Thyroid gland (tissue), 4 donors: ENCODE measurements around the gene PLA2G12B. TPM values are rescaled to one million over a fixed set of nuclear protein-coding genes. Genes with fewer than 3 reads are reported as not detected.
"Not testable (repeated sequence)": the region's sequence is repeated elsewhere in the genome, so short reads cannot be mapped to it uniquely, and the experiment has no call there.

Source experiments
- DNase-seq, 2 donors: peaks; one replicate each; pipeline ENCODE4 v3.0.0-alpha.2; 2019
- H3K27ac ChIP-seq, 3 donors: fragments of 200-600 bp; sonication (generic); 1 replicate in 2 of 3; 2 replicates in 1 of 3; pipeline ENCODE4 v1.5.1; 2016 to 2019; ENCODE audit warnings: mild to moderate bottlenecking in 1 of 3, moderate library complexity in 1 of 3
- H3K27me3 ChIP-seq: fragments of 200-600 bp; sonication (generic); one replicate; pipeline ENCODE4 v1.5.1; 2019
- H3K36me3 ChIP-seq, 2 donors: fragments of 200-600 bp; sonication (generic); one replicate each; pipeline ENCODE4 v1.5.1; 2016 to 2019
- H3K4me1 ChIP-seq, 2 donors: fragments of 200-600 bp; sonication (generic); one replicate each; pipeline ENCODE4 v1.5.1; 2017 to 2019
- H3K4me3 ChIP-seq, 3 donors: fragments of 200-600 bp; sonication (generic); replicated peaks in 1 of 3; 1 replicate in 2 of 3; 2 replicates in 1 of 3; pipeline ENCODE4 v1.5.1; 2016; ENCODE audit warnings: mild to moderate bottlenecking in 1 of 3
- H3K9me3 ChIP-seq: fragments of 200-600 bp; sonication (generic); one replicate; pipeline ENCODE4 v1.5.1; 2017
- POLR2A ChIP-seq, 2 donors: fragments of 450-650 bp; IDR thresholded peaks; one replicate each; pipeline ENCODE4 v1.6.1; 2017; ENCODE audit warnings: antibody characterized with exemption in 2 of 2, mild to moderate bottlenecking in 2 of 2, moderate library complexity in 1 of 2
- WGBS, 2 donors: methylation state at CpG; one replicate each; pipeline ENCODE4 v1.1.5; 2017; 5-methylcytosine and 5-hydroxymethylcytosine counted together
- intact Hi-C: fragments of 100-400 bp; cut with DNase I; formaldehyde crosslinking; loops from one replicate; pipeline ENCODE4 v1.15.1; 2023
- total RNA-seq, 4 donors: library from RNA; depleted of rRNA; stranded (reverse); fragments of >200 nt; gene quantifications; one replicate each; pipeline ENCODE4 v1.2.3, GENCODE V29; 2016
- TF ChIP-seq, protein P1 (sequence below), 6 experiments: fragments of 200-600 bp in 3 of 6; fragments of 450-650 bp in 3 of 6; sonication (generic) in 3 of 6; IDR thresholded peaks; one replicate each; pipeline ENCODE4 v1.5.1; 2016 to 2019; ENCODE audit warnings: antibody characterized with exemption in 6 of 6, mild to moderate bottlenecking in 2 of 6, inconsistent platforms in 1 of 6, moderate library complexity in 1 of 6

Gene PLA2G12B, protein sequence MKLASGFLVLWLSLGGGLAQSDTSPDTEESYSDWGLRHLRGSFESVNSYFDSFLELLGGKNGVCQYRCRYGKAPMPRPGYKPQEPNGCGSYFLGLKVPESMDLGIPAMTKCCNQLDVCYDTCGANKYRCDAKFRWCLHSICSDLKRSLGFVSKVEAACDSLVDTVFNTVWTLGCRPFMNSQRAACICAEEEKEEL
- total RNA-seq, result not detected

DNA sequence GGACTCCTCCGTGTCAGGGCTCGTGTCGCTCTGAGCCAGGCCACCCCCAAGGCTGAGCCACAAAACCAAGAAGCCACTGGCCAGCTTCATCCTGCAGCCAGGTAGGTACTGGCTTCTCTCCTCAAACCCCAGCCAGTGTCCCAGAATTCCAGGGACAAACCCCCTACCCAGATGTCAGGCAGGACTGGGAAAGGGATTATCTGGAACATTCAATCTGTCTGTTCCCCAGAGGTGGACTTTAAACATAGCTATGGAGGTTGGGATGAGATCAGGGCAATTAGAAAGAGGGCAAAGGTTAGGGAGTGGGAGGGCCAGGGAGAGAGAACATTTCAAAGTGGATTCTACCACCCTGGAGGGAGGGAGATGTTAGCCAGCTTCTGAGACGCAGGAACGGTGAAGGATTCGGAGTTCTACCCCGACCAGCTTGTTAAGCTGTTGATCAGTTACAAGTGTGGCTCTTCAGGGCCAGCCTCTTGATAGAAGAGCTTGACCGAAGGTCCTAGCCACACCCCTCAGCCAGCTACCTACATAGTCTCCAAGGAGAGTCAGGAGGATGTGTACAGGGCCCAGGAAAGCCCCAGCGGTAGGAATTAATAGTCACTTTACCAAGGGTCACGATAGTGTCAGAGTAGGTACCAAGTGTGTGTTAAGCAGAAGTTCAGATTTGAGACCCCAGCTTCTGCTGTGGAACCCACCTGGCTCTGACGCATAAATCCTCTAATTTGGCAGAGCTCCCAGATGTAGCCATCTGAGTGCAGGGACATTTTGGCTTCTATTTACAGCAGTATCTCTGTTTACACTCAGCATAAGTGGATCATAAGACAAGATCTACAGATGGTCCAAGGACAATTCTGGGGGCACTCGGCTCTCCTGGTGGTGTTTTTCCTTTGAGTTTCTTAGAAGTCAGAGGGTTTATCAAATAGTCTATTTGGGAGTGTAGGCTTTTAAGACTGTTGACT is at the start of gene PLA2G12B:
TSS of gene PLA2G12B (minus strand) at position 211 of the 959 bp plus-strand sequence. CDS start at position 90, 121 bp downstream.
- DNase-seq, result peak; percentile 23 to 47
- Histone ChIP-seq H3K4me1 (no peaks in the 10 kb centered on the region), H3K36me3 (no peaks in the 10 kb centered on the region), H3K4me3 (no peak within 1 kb of the TSS), H3K9me3 (no peaks in the 10 kb centered on the region), H3K27me3 (no peaks in the 10 kb centered on the region), H3K27ac (no peak within 1 kb of the TSS)
- 47 to 48% methylated on average over 12 of the region's 12 CpGs for WGBS, 2 donors
- no peak for TF ChIP-seq POLR2A (IDR thresholded peaks at IDR 0.05)
- TF ChIP-seq, protein P1, sequence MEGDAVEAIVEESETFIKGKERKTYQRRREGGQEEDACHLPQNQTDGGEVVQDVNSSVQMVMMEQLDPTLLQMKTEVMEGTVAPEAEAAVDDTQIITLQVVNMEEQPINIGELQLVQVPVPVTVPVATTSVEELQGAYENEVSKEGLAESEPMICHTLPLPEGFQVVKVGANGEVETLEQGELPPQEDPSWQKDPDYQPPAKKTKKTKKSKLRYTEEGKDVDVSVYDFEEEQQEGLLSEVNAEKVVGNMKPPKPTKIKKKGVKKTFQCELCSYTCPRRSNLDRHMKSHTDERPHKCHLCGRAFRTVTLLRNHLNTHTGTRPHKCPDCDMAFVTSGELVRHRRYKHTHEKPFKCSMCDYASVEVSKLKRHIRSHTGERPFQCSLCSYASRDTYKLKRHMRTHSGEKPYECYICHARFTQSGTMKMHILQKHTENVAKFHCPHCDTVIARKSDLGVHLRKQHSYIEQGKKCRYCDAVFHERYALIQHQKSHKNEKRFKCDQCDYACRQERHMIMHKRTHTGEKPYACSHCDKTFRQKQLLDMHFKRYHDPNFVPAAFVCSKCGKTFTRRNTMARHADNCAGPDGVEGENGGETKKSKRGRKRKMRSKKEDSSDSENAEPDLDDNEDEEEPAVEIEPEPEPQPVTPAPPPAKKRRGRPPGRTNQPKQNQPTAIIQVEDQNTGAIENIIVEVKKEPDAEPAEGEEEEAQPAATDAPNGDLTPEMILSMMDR (IDR thresholded peaks at IDR 0.05), result no peak
- intact Hi-C loops, result no loop called here

DNA sequence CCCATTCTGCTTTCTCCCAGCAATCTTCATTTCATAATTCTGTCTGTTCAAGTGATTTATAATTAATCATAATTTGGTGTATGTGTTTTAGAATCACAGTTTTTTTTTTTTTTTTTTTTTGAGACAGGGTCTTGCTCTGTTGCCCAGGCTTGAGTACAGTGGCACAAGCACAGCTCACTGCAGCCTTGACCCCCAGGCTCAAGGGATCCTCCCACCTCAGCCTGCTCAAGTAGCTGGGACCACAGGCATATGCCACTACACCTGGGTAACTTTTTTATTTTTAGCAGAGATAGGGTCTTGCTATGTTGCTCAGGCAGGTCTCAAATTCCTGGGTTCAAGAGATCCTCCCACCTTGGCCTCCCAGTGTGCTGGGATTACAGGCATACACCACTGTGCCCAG is 49.2 kb upstream of the PLA2G12B start:
- no peak for DNase-seq
- intact Hi-C loops, result no loop called here
- TF ChIP-seq, protein P1 (IDR thresholded peaks at IDR 0.05), result no peak
- TF ChIP-seq POLR2A (IDR thresholded peaks at IDR 0.05), result no peak
- Histone ChIP-seq H3K36me3 (peaks cover 0 to 7% of the 10 kb centered on the region in 2 donors), H3K27me3 (no peaks in the 10 kb centered on the region), H3K27ac (no peak overlapping the region), H3K4me3 (no peak overlapping the region), H3K4me1 (no peaks in the 10 kb centered on the region), H3K9me3 (no peaks in the 10 kb centered on the region)

DNA sequence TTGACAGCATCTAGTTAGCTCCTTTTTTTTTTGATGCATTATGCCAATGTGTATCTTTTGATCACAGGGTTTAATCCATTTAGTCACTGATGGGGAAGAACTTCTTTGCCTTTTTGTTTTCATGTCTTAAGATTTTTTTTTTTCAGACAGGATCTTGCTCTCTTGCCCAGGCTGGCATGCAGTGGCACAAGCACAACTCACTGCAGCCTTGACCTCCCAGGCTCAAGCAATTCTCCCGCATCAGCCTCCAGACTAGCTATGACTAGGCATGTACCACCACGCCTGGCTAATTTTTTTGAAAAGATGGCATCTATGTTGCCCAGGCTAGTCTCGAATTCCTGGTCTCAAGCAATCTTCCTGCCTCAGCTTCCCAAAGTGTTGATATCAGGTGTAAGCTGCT is 46.4 kb upstream of the PLA2G12B start:
- Histone ChIP-seq H3K9me3 (no peaks in the 10 kb centered on the region), H3K27ac (no peak overlapping the region), H3K4me1 (no peaks in the 10 kb centered on the region), H3K36me3 (peaks cover 0 to 3% of the 10 kb centered on the region in 2 donors), H3K27me3 (no peaks in the 10 kb centered on the region), H3K4me3 (no peak overlapping the region)
- no peak for DNase-seq
- TF ChIP-seq, protein P1 (IDR thresholded peaks at IDR 0.05), result no peak
- TF ChIP-seq POLR2A (IDR thresholded peaks at IDR 0.05), result no peak
- WGBS, 2 donors, result 97 to 99% methylated on average over 3 of the region's 3 CpGs
- intact Hi-C loops, result no loop called here

DNA sequence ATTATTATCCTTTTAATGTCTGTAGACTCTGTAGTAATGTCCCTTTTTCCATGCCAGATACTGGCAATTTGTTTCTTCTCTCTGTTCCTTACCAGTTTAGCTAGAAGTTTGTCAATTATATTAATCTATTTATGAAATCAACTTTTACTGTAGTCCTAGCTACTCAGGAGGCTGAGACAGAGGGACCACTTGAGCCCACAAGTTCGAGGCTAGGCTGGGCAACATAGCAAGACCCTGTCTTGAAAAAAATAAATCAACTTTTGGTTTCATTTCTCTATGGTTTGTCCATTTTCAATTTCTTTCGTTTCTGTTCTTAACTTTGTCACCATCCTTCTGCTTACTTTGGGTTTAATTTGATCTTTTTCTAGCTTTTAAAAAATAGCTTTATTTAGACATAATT is 42.5 kb upstream of the PLA2G12B start:
- H3K9me3 ChIP-seq, result no peaks in the 10 kb centered on the region
- H3K36me3 ChIP-seq, result no peaks in the 10 kb centered on the region
- no peak overlapping the region for H3K27ac ChIP-seq
- intact Hi-C loops, result no loop called here
- WGBS, 2 donors, result 96 to 97% methylated on average over 2 of the region's 2 CpGs
- no peaks in the 10 kb centered on the region for H3K27me3 ChIP-seq
- no peak for TF ChIP-seq POLR2A (IDR thresholded peaks at IDR 0.05)
- TF ChIP-seq, protein P1 (IDR thresholded peaks at IDR 0.05), result no peak
- no peak for DNase-seq
- no peaks in the 10 kb centered on the region for H3K4me1 ChIP-seq
- no peak overlapping the region for H3K4me3 ChIP-seq

DNA sequence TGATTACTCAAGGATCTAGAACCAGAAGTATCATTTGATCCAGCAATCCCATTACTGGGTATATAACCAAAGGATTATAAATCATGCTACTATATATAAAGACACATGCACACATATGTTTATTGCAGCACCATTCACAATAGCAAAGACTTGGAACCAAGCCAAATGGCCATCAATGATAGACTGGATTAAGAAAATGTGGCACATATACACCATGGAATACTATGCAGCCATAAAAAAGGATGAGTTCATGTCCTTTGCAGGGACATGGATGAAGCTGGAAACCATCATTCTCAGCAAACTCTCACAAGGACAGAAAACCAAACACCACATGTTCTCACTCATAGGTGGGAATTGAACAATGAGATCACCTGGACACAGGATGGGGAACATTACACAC is 40.9 kb upstream of the PLA2G12B start:
- DNase-seq, H3K4me1 ChIP-seq, H3K27ac ChIP-seq, H3K36me3 ChIP-seq, H3K27me3 ChIP-seq, intact Hi-C loops, H3K9me3 ChIP-seq, H3K4me3 ChIP-seq: not testable (repeated sequence)

DNA sequence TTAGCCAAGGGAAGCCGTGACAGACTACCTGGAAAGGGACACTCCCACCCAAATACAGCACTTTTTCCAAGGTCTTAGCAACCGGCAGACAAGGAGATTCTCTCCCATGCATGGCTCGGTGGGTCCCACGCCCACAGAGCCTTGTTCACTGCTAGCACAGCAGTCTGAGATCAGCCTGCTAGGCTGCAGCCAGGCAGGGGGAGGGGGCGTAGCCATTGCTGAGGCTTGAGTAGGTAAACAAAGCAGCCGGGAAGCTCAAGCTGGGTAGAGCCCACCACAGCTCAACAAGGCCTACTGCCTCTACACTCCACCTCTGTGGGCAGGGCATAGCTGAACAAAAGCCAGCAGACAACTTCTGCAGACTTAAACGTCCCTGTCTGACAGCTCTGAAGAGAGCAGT is 35.2 kb upstream of the PLA2G12B start:
- WGBS, 2 donors, result 78 to 80% methylated on average over 5 to 7 of the region's 7 CpGs
- H3K36me3 ChIP-seq, H3K27me3 ChIP-seq, H3K9me3 ChIP-seq, H3K4me1 ChIP-seq, DNase-seq, H3K4me3 ChIP-seq, intact Hi-C loops, H3K27ac ChIP-seq: not testable (repeated sequence)

DNA sequence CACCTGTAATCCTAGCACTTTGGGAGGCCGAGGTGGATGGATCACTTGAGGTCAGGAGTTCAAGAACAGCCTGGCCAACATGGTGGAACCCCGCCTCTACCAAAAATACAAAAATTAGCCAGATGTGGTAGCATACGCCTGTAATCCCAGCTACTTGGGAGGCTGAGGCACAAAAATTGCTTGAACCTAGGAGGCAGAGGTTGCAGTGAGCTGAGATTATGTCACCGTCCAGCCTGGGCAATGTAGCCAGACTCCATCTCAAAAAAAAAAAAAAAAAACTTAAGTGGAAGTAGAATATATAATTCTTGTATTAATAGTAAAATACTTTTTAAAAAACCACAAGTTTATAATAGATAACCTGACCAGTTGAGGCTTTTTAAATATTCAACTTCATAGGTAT is 30.0 kb upstream of the PLA2G12B start:
- DNase-seq, H3K4me3 ChIP-seq, H3K27me3 ChIP-seq, H3K27ac ChIP-seq, H3K36me3 ChIP-seq, H3K4me1 ChIP-seq, H3K9me3 ChIP-seq, intact Hi-C loops: not testable (repeated sequence)
- WGBS, 2 donors, result 92 to 95% methylated on average over 4 of the region's 4 CpGs
